K562 (cell line): ENCODE data around the gene BBLN. TPM values are rescaled to one million over a fixed set of nuclear protein-coding genes. Genes with fewer than 3 reads are reported as not detected.

ENCODE experiments used
- ARID1B ChIP-seq: fragments of 450-650 bp; IDR thresholded peaks from 2 replicates; pipeline ENCODE4 v1.6.1; 2016; ENCODE audit warnings: antibody characterized with exemption, mild to moderate bottlenecking, inconsistent platforms
- BRD9 ChIP-seq: fragments of 450-650 bp; IDR thresholded peaks from 2 replicates; pipeline ENCODE4 v1.6.1; 2018; ENCODE audit warnings: low read depth; ENCODE audit not compliant: partially characterized antibody
- CEBPG ChIP-seq, 3 experiments: fragments of 200-800 bp in 1 of 3; sonication (Bioruptor generic) in 1 of 3; sonication (generic) in 1 of 3; formaldehyde crosslinking in 1 of 3; IDR thresholded peaks in 2 of 3; conservative IDR thresholded peaks in 1 of 3; 2 replicates each; pipeline versions ENCODE4 v1.6.1 to v1.8.0; 2016 to 2022; ENCODE audit warnings: missing compliant biosample characterization in 2 of 3, missing genetic modification characterization in 2 of 3, mild to moderate bottlenecking in 1 of 3, missing genetic modification reagents in 1 of 3
- ETS1 ChIP-seq: conservative IDR thresholded peaks from 2 replicates; pipeline ENCODE4 v1.6.1; 2011; ENCODE audit warnings: low read depth, mild to moderate bottlenecking, low read length; ENCODE audit not compliant: control insufficient read depth
- ETV6 ChIP-seq, 3 experiments: fragments of 150-350 bp in 1 of 3; sonication (generic) in 1 of 3; formaldehyde crosslinking in 1 of 3; IDR thresholded peaks; 2 replicates each; pipeline versions ENCODE4 v1.6.1 to v1.8.0; 2014 to 2022; ENCODE audit warnings: borderline replicate concordance in 2 of 3, low read depth in 2 of 3, antibody characterized with exemption in 1 of 3, low read length in 1 of 3, mild to moderate bottlenecking in 1 of 3, missing genetic modification reagents in 1 of 3
- FOXJ2 ChIP-seq: fragments of 200-800 bp; sonication (Bioruptor generic); IDR thresholded peaks from 2 replicates; pipeline ENCODE4 v1.6.1; 2016; ENCODE audit warnings: missing genetic modification characterization, missing compliant biosample characterization
- HDAC1 ChIP-seq, 2 experiments: fragments of 450-650 bp; IDR thresholded peaks; 2 replicates each; pipeline ENCODE4 v1.6.1; 2016 to 2017; ENCODE audit warnings: inconsistent platforms in 1 of 2, mild to moderate bottlenecking in 1 of 2, moderate library complexity in 1 of 2
- HSF4 ChIP-seq: fragments of 250-450 bp; sonication (Bioruptor Pico); IDR thresholded peaks from 2 replicates; pipeline ENCODE4 v2.1.2; 2022; ENCODE audit warnings: mild to moderate bottlenecking, moderate library complexity, borderline replicate concordance
- PCBP2 ChIP-seq: fragments of 200-400 bp; formaldehyde crosslinking; IDR thresholded peaks from 2 replicates; pipeline ENCODE4 v1.6.1; 2018; ENCODE audit warnings: low read length, low read depth, mild to moderate bottlenecking, moderate library complexity; ENCODE audit not compliant: poor library complexity, severe bottlenecking
- RBM17 ChIP-seq: fragments of 200-400 bp; formaldehyde crosslinking; IDR thresholded peaks from 2 replicates; pipeline ENCODE4 v1.6.1; 2017; ENCODE audit warnings: low read depth, mild to moderate bottlenecking, low read length, borderline replicate concordance
- SRSF1 ChIP-seq: fragments of 200-400 bp; formaldehyde crosslinking; IDR thresholded peaks from 2 replicates; pipeline ENCODE4 v1.6.1; 2017; ENCODE audit warnings: mild to moderate bottlenecking, low read depth, low read length, moderate library complexity
- TFAM ChIP-seq: fragments of 250-450 bp; sonication (Bioruptor Pico); conservative IDR thresholded peaks from 2 replicates; pipeline ENCODE4 v1.5.0; 2021; ENCODE audit warnings: mild to moderate bottlenecking, moderate library complexity
- WHSC1 ChIP-seq: IDR thresholded peaks from one replicate; pipeline ENCODE4 v1.6.1; 2012; ENCODE audit warnings: low read length, control low read depth, inconsistent platforms
- ZNF280A ChIP-seq: fragments of 450-650 bp; IDR thresholded peaks from 2 replicates; pipeline ENCODE4 v1.6.1; 2018; ENCODE audit warnings: mild to moderate bottlenecking, low read depth; ENCODE audit not compliant: partially characterized antibody
- ZNF282 ChIP-seq: sonication (generic); formaldehyde crosslinking; IDR thresholded peaks from 2 replicates; pipeline ENCODE4 v1.8.1; 2023; ENCODE audit warnings: missing genetic modification reagents
- ZNF512 ChIP-seq: IDR thresholded peaks from 2 replicates; pipeline ENCODE4 v1.6.1; 2016; ENCODE audit warnings: missing genetic modification characterization, missing compliant biosample characterization
- polyA plus RNA-seq, 8 experiments: library from polyadenylated mRNA; depleted of rRNA in 4 of 8; stranded (reverse) in 5 of 8; unstranded in 3 of 8; fragments of >200 nt; fragmentation: Nextera tagmentation in 2 of 8; fragmentation: Illumina TruSeq in 1 of 8; extraction: Ambion mirVana in 2 of 8; extraction: Trizol in 1 of 8; gene quantifications; 2 replicates each; pipeline versions ENCODE4 v1.2.1 to v1.2.3, GENCODE V29; 2011 to 2014; ENCODE audit warnings: inconsistent platforms in 1 of 8, missing spikeins in 1 of 8
- total RNA-seq, 7 experiments: library from RNA; depleted of rRNA in 6 of 7; stranded (reverse); fragments of >200 nt in 6 of 7; fragmentation: Illumina TruSeq in 2 of 7; extraction: Trizol in 2 of 7; gene quantifications; 2 replicates each; pipeline versions ENCODE4 v1.2.1 to v1.2.3, GENCODE V29; 2011 to 2021; ENCODE audit warnings: low replicate concordance in 1 of 7
- TF ChIP-seq, protein P1 (sequence below): fragments of 450-650 bp; IDR thresholded peaks from 2 replicates; pipeline ENCODE4 v1.6.1; 2018; ENCODE audit not compliant: partially characterized antibody

The BBLN gene
- total and polyA plus RNA-seq, 9 of the 15 experiments (the other 6 are each of a cell fraction or from before 2014, with no cell fraction given) = 4.2 to 331 (median 87.1) TPM

DNA sequence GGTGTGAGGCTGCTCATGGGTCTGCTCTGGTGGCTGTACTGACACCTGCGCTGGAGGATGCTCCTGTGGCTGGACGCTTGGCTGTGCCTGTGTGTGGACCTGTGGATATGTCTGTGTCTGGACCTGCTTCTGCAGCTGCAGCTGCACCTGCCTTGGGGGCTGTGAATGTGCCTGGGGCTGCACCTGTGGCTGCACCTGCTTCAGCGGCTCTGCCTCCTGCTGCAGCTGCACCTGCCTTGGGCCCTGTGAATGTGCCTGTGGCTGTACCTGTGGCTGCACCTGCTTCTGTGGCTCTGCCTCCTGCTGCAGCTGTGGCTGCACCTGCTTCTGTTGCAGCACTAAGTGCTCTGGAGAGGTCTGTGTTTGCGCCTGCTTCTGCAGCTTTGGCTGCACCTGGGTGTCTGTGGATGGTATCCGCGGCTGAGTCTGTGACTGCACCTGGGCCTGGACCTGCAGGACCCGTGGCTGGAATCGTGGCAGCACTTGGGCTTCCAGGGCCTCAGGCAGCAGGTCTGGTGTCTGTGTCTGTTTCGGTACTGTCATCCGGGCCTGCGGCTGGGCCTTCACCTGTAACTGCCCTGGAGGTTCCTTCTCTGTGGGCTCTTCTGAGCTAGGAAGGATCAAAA lies 18.9 kb downstream of the BBLN start (continued):
- TF ChIP-seq PCBP2 (no peak), ETS1 (no peak; the same call in 1 of the 2 replicates), ZNF512 (tag) (no peak), CEBPG (CRISPR knock-in tag; IDR thresholded peaks at IDR 0.05) (no peak), CEBPG (tag; conservative IDR thresholded peaks at IDR 0.05 in 1 of 2, IDR thresholded peaks at IDR 0.05 in 1 of 2) (no peak), ZNF280A (peak; percentile 27), ARID1B (no peak), HDAC1 (IDR thresholded peaks at IDR 0.05) (no peak), FOXJ2 (tag) (no peak), HSF4 (CRISPR knock-in tag) (no peak), ZNF282 (CRISPR knock-in tag) (no peak), RBM17 (no peak), BRD9 (no peak), WHSC1 (peak; percentile 42), SRSF1 (no peak), ETV6 (IDR thresholded peaks at IDR 0.05; ENCODE audit: borderline replicate concordance in 1 of 2, low read depth in 2 of 2, low read length in 1 of 2) (no peak), ETV6 (CRISPR knock-in tag; IDR thresholded peaks at IDR 0.05; ENCODE audit: borderline replicate concordance) (no peak), TFAM (CRISPR knock-in tag) (no peak)
- TF ChIP-seq, protein P1, sequence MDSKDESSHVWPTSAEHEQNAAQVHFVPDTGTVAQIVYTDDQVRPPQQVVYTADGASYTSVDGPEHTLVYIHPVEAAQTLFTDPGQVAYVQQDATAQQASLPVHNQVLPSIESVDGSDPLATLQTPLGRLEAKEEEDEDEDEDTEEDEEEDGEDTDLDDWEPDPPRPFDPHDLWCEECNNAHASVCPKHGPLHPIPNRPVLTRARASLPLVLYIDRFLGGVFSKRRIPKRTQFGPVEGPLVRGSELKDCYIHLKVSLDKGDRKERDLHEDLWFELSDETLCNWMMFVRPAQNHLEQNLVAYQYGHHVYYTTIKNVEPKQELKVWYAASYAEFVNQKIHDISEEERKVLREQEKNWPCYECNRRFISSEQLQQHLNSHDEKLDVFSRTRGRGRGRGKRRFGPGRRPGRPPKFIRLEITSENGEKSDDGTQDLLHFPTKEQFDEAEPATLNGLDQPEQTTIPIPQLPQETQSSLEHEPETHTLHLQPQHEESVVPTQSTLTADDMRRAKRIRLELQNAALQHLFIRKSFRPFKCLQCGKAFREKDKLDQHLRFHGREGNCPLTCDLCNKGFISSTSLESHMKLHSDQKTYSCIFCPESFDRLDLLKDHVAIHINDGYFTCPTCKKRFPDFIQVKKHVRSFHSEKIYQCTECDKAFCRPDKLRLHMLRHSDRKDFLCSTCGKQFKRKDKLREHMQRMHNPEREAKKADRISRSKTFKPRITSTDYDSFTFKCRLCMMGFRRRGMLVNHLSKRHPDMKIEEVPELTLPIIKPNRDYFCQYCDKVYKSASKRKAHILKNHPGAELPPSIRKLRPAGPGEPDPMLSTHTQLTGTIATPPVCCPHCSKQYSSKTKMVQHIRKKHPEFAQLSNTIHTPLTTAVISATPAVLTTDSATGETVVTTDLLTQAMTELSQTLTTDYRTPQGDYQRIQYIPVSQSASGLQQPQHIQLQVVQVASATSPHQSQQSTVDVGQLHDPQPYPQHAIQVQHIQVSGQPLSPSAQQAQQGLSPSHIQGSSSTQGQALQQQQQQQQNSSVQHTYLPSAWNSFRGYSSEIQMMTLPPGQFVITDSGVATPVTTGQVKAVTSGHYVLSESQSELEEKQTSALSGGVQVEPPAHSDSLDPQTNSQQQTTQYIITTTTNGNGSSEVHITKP = no peak
